CD4-positive, alpha-beta T cell treated with Interleukin-6 for 4 hours (primary cell): ENCODE results near the gene CUL4B.
A peak's percentile ranks its signal among the peaks of the same experiment; 100 is the strongest.
"Not testable (repeated sequence)": the region's sequence is repeated elsewhere in the genome, so short reads cannot be mapped to it uniquely, and the experiment has no call there.

Experiments
- DNase-seq: peaks from one replicate; pipeline ENCODE4 v3.0.0-alpha.2; 2020; ENCODE audit warnings: mixed read lengths

Gene CUL4B

GRCh38 chrX:120560842-120561633 lies at the start of gene CUL4B:
Gene CUL4B, minus strand, starts transcription at chrX:120560962. Its CDS starts 324 bp downstream, at chrX:120560638.
- DNase-seq: peak; percentile 92

GRCh38 chrX:120604361-120604782 lies 43.6 kb upstream of the CUL4B start:
- peak; percentile 42 for DNase-seq

DNA sequence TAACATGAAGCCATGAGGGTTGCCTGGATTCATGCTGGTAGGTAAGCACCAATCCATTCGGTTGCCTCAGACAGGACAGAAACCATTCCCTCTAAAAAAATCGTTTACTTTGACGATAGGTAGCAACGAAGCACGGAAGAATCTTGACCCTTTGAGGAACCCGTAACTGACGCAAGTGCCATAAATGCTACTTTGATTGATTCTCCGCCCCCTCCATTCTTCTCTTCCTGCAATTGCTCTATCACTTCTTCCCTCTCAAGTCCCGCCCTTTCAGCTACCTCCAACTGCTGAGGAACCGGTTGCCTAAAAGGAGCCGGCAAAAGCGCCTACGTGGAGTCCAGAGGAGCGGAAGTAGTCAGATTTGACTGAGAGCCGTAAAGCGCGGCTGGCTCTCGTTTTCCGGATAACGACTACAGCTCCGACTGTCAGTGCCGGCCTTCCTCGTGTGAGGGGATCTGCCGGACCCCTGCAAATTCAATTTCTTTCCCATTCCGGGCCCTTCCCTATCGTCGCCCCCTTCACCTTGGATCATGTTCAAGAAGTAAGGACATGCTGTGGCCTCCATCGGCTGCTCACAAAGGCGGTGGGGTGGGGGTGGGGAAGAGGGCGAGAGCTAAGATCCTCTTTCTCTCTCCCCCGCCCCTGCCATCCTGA lies 43.1 kb upstream of the CUL4B start, which contains the start of gene MCTS1:
MCTS1 (plus strand) TSS at position 395 of the 654 bp plus-strand sequence; CDS start at position 531, 136 bp downstream.
- DNase-seq: peak; percentile 80

DNA sequence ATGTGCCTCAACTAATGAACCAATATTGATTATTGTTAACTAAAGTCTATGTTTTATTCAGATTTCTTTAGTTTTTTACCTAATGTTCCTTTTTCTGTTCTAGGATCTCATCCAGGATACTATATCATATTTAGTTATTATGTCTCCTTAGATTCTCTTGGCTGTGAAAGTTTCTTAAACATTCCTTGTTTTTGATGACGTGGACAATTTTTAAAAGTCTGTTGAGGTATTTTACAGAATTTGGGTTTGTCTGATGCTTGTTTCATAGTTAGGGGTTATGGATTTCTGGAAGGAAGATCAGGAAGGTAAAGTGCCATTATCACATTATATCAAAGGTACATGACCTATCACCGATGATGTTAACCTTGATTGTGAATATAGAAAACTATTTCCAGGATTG lies 24.9 kb upstream of the CUL4B start:
- no peak for DNase-seq

- no peak for DNase-seq
Measured at GRCh38 chrX:120575379-120576114, 14.8 kb upstream of the CUL4B start.

GRCh38 chrX:120573806-120574205 lies 13.0 kb upstream of the CUL4B start:
- not testable (repeated sequence) for DNase-seq

DNA sequence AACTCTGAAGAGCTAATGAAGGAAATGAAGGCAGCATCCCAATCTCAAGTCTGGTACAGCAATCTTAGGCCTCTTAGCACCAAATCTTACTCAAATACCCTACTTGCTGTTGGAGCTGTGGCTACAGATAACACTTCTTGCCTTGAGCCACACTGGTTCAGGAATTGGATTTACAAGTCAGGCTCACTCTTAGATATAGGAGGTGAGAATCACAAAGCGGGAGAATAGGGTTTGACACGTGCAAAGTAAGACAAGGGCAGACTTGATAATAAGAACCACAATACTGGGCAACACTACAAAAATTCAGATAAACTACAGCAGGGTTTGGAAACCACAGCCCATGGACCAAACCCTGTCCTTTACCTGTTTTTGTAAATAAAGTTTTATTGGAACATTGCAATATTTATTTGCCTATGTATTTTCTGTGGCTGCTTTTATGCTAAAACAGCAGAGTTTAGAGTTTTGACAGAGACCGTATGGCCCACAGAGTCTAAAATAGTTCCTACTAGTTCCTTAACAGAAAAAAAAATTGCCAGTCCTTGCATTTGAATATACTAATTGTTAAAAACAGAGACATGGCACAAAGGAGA lies 9.3 kb upstream of the CUL4B start:
- DNase-seq: no peak

DNA sequence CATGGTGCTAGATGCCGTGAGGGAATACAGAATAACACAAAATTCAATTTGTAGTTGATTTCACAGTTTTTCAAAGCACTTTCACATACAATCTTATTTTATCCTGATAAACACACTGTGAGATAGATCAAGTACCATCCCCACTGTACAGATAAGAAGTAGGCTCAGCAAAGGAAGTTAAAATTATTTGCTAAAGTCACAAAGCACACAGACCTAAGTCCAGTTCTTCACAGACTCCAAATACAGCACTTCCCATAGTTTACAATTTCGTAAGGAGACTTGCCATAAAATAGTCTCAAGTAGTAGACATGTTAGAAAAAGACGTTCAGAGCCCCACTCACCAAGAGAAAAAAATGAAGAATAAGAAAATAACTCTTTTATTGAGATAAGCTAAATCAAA lies 7.8 kb upstream of the CUL4B start:
- DNase-seq: no peak

GRCh38 chrX:120568035-120568434 lies 7.3 kb upstream of the CUL4B start:
- DNase-seq: no peak

- no peak for DNase-seq
Measured at GRCh38 chrX:120566817-120567216, 6.1 kb upstream of the CUL4B start.

DNA sequence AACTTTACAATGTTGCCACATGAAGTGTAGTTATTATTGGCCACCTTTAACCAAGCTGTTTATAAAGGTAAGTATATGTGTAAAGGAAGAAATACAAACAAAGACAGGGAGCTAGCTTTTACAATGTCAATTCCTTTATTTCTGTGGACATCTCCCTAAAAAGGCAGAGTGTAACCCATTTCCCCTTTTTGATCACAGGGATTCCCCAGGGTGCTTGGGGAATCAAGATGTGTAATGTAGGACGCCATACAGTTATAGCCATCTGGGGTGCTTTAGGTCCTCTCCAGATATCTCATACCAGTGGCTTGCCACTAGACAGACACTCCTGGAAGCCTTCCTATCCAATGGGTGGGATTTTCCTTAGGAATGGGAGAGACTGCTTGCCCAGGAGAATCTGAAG lies 4.2 kb upstream of the CUL4B start:
- DNase-seq: no peak

- no peak for DNase-seq
Measured at GRCh38 chrX:120562569-120562926, 1.8 kb upstream of the CUL4B start.

- no peak for DNase-seq
Measured at GRCh38 chrX:120561634-120562568, 1.1 kb upstream of the CUL4B start.

GRCh38 chrX:120560405-120560841 lies 339 bp downstream of the CUL4B start:
- DNase-seq: peak; percentile 50

DNA sequence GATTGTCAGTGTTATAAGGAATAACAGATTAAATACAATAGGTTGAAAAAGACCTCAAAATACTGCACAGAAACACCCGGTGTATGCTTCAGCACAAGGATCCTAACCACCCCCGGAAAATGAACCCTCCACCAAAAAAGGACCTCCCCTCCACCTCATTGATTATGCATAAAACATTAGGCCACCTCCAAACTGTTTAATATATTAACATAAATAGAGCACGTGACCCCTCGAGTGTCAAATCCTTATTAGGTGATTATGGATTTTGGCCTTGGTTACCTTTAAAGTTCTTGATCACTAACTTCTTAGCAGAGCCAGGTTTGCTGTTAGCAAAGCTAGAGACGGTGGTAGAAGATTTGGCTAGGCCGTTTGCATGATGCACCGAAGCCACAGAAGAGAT lies 958 bp downstream of the CUL4B start:
- DNase-seq: no peak

- DNase-seq: no peak
Measured at GRCh38 chrX:120556251-120556650, 4.5 kb downstream of the CUL4B start.

GRCh38 chrX:120549483-120550452 lies 11.0 kb downstream of the CUL4B start:
- DNase-seq: no peak

DNA sequence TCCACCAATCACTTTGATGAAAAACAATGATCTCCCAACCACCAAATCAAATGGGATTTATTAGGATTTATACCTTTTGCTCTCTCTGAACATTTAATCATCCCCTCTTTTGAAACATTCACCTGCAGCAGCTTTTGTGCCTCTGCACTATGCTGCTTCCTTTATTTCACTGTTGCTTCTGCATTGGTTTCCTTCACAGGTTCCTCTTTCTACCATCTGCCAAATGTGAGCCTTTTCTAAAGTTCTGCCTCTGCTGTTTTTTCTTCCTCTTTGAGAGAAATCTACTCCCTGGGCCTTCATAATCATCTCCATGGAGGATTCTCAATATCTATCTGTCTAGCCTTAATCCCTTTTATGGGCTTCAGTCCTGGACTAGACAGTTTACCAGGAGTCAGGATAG lies 24.7 kb downstream of the CUL4B start:
- no peak for DNase-seq

DNA sequence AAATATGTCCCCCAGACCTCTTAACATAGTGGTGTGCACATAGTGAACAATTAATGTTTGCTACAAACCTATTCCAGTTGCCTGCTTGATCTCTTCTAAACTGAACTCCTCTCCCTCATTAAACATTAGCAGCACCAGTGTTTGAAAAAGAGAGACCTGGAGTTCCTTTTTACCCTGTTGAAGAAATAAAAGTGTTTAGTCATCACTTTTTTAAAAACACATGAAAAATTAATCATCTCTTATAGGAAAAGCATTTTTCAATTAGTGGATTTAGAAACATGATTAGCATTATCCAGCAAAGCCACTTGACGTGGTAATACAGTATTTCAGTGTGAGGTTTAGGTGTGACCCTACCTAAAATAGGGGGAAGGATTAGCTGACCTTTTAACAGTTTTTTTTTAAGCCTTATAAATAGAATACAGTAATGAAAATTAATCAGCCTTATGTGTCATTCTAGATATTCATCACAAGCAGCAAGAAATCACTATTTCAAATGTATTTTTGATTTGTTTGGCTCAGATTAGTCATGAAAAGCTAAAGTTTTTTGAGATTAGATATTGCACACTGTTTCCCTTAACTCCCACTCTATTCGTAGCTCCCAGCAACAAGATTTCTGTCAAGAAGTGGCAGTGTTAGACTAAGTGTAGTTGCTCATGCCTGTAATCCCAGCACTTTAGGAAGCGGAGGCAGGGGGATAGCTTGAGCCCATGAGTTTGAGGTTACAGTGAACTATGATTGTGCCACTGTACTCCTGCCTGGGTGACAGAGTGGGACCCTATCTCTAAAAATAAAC lies 26.2 kb downstream of the CUL4B start:
- no peak for DNase-seq

DNA sequence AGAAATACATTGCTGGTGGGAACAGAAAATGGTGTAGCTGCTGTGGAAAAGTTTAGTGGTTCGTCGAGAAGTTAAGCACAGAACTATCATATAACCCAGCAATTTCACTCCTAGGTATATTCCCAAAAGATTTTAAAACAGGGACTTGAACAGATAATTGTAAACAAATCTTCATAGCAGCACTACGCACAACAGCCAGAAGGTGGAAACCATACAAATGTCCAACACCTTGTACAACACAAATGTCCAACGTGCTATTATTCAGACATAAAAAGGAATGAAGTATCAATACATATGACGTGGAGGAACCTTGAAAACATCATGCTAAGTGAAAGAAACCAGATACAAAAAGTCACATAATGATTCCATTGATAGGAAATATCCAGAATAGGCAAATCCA lies 37.9 kb downstream of the CUL4B start:
- DNase-seq: no peak
